Activated gamma-delta T cell treated with Interleukin-2 at 50 U/mL for 16 hours (primary cell): ENCODE measurements around the gene YWHAQ.
"Not testable (repeated sequence)": the region's sequence is repeated elsewhere in the genome, so short reads cannot be mapped to it uniquely, and the experiment has no call there.

Experiments used
- DNase-seq: peaks from one replicate; pipeline ENCODE4 v3.0.0-alpha.2; 2020

Gene YWHAQ

GRCh38 chr2:9586465-9586864 lies 44.3 kb downstream of the YWHAQ start:
- no peak for DNase-seq

- no peak for DNase-seq
Observed at GRCh38 chr2:9585486-9585885, 45.3 kb downstream of the YWHAQ start.

GRCh38 chr2:9584902-9585301 lies 45.9 kb downstream of the YWHAQ start:
- not testable (repeated sequence) for DNase-seq

- DNase-seq, result no peak
Observed at GRCh38 chr2:9582624-9583023, 48.2 kb downstream of the YWHAQ start.

DNA sequence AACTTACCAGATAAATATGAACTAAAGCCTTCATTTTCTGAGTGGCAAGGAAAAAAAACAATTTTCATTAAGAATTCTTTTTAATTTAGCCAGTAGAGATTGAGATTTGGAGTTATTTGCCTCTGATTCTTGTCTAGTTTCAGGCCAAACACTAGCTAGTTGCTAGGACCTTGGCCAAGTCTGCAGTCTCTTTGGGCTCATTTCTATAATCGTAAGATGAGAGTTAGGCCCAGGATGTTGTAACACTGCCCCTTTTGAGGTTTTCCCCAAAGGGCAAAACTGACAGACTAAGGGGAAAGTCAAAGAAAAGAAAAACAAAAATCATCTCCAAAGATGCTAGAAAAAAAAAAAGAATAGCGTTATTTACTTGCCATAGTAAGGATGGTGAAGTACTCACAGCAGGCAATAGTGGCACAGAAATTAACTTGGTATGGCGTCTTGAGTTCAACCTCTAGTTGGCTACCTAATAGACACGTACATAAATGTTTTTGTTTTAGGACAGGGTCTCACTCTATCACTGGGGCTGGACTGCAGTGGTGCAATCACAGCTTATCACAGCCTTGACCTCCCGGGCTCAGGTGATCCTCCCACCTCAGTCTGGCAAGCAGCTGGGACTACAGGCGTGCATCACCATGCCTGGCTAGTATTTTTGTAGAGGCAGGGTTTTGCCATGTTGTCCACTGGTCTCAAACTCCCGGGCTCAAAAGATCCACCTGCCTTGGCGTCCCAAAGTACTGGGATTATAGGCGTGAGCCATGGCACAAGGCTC lies 52.1 kb downstream of the YWHAQ start:
- no peak for DNase-seq

GRCh38 chr2:9574331-9574730 lies 56.5 kb downstream of the YWHAQ start:
- DNase-seq, result no peak

GRCh38 chr2:9573840-9574239 lies 57.0 kb downstream of the YWHAQ start:
- DNase-seq, result no peak

GRCh38 chr2:9573013-9573720 lies 57.6 kb downstream of the YWHAQ start:
- no peak for DNase-seq

- DNase-seq, result no peak
Observed at GRCh38 chr2:9570182-9571060, 60.4 kb downstream of the YWHAQ start.

DNA sequence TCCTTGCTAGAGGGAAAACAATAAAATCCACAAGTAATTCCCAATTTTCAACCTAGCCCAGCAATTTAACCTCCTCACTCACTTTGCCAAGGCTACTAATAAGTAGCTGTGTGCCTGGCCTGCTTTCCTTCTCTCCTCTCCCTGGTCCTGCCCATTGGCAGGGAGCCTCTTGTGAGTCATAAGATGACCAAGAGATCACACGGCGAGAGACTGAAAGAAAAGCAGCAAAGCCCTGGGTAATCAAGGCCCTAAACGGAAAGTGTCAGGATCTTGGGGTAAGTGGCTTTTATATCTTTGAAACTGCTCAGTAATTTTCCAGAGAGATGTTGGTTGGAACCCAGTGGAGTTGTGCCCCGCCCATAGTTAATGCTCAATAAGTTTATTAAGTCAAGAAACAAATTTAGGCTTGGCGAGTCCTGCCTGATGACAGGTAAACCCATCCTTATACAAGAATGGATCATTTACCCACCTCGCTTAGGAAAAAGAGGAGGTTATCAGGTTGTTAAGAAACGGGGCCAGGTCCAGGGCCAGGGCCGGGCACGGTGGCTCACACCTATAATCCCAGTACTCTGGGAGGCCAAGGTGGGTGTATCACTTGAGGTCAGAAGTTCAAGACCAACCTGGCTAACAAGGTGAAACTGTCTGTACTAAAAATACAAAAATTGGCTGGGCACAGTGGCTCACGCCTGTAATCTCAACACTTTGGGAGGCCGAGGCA lies 65.2 kb downstream of the YWHAQ start:
- DNase-seq, result no peak

GRCh38 chr2:9560628-9561027 lies 70.2 kb downstream of the YWHAQ start:
- no peak for DNase-seq

GRCh38 chr2:9558948-9559381 lies 71.8 kb downstream of the YWHAQ start:
- DNase-seq, result no peak

- peak; percentile 15 for DNase-seq
Observed at GRCh38 chr2:9556121-9556743, 74.6 kb downstream of the YWHAQ start.

DNA sequence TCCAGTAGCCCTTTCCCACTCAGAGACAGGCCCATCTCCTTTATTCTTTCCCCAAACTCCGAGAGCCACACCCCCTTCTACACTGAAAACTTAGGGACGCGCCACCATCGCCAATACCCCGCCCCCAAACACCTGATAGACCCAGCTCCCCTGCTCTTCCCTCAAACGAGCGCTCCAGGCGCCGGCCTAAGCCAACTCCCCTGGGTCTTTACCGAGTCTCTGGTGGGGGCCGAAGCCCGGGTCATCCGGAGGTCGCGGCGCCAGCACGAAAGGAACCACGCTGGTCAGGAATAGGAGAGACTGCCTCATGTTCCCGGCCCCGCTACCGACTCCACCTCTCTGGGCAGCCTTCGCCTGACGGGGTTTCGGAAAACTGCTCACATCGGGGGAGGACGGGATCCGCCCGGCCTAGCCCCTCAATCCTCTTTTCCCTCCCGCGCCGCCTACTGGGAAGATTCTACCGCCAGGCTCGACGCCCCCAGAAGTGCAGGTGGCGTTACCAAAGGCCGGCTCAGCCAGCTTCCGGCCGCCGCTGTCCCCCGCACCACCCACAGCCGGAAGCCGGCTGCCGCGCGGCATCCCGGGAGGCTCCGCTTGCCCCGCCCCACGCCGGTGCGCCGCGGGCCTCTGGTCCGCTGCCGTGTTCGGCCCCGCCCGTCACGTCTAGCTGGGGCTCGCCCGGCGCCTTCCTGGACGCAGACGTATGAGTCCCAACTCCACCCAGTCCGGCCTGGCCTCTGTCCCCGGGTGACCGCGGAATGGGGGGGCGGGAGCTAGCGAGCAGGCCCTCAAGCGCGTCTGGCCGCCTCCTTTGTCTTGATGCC lies 75.3 kb downstream of the YWHAQ start, which contains the start of gene ADAM17:
TSS of gene ADAM17 (minus strand) at position 534 of the 824 bp plus-strand sequence. CDS start at position 309, 225 bp downstream.
- peak; percentile 81 for DNase-seq

GRCh38 chr2:9554921-9555296 lies 75.9 kb downstream of the YWHAQ start:
- DNase-seq, result peak; percentile 7

GRCh38 chr2:9552219-9553178 lies 78.3 kb downstream of the YWHAQ start:
- DNase-seq, result no peak

- DNase-seq, result not testable (repeated sequence)
Observed at GRCh38 chr2:9550859-9551391, 79.9 kb downstream of the YWHAQ start.

GRCh38 chr2:9549420-9549819 lies 81.4 kb downstream of the YWHAQ start:
- no peak for DNase-seq

DNA sequence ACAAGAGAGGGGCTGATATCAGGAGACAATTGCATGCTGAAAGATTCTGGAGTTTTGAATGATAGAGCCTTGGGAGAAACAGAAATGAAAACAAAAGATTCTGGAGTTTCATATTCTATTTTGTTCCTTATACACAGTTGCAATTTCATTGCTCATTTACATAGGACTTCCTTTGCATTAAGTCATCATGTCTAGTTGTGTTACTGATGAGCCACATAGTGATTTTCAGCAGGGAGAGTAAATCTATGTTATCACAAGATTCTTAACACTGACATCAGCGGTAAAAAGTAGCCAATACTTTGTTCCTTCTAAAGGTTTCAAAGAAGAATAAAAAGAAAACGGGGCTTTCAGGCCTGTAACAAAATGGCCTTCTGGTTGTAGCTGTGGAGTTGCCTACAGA lies 82.3 kb downstream of the YWHAQ start:
- no peak for DNase-seq
